ENCODE results near the gene WWP2.

Gene WWP2

DNA sequence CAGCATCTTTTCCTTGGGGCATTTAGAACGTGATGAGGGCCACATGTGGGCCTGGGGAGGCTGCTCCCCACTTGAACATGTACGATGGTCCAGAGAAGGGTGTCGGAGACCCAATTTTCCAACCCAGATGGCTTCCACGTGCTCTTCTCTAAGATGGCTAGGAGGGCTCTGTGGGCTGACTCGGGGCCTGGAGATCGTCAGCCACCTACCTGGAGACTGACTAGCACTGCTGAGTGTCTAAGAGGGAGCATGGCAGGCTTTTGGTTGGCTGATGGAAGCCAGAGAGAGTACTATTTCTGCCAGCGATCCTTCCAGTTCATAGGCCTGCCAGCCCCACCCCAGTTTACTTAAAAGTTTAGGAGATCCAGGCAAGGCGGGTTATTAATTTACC lies 128.8 kb downstream of the WWP2 start:
- no peak for DNase-seq (ENCODE audit: low read depth)

DNA sequence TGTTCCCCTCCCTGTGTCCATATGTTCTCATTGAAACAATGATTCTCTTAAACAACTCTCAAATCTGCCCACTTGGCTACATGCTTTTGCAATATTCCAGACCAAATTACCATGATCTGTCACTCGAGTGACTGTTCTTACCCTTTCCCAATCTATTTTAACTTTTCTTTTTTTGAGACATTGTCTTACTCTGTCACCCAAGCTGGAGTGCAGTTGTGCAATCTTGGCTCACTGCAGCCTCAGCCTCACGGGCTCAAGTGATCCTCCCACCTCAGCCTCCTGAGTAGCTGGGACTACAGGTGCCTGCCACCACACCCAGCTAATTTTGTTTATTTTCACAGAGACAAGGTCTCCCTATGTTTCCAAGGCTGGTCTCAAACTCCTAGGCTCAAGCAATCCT lies 130.2 kb downstream of the WWP2 start:
- no peak for DNase-seq (ENCODE audit: low read depth)

DNA sequence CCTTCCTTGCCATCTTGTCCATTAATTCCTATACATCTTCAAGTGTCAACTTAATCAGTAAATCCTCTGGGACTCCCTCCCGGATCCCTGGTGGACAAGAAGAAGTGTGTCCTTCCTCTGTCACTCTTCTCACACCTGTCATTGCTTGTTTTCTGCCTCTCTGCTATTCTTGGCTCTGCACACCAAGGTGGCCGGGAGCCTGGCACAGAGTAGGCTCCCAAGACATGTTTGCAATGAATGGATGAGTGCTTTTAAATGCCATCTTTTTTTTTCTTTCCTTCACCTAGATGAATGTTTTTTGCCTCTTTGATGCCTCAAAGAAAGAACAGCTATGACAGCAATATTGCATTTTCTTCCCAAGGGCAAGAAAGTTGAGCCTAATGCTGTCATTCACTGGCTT lies 131.0 kb downstream of the WWP2 start:
- no peak for DNase-seq (ENCODE audit: low read depth)

DNA sequence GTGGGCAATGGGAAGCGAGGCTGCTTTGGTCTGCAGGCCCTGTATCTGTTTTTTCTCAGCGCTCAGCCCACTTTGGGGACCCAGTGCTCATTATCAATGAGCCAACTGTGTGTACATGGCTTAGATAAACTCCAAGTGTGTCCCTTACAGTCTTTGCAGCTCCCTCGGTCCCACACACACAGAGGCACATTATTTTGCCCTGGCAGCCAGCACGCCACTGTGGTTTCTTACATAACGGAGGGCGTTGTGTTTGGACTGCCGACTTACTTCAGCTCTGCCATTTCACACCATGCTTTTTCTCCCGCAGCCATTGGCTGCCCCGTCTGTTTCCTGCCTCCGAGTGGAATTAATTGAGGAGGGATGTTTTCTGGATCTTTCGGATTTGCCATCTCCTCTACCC lies 132.5 kb downstream of the WWP2 start:
- DNase-seq (ENCODE audit: low read depth), result no peak

DNA sequence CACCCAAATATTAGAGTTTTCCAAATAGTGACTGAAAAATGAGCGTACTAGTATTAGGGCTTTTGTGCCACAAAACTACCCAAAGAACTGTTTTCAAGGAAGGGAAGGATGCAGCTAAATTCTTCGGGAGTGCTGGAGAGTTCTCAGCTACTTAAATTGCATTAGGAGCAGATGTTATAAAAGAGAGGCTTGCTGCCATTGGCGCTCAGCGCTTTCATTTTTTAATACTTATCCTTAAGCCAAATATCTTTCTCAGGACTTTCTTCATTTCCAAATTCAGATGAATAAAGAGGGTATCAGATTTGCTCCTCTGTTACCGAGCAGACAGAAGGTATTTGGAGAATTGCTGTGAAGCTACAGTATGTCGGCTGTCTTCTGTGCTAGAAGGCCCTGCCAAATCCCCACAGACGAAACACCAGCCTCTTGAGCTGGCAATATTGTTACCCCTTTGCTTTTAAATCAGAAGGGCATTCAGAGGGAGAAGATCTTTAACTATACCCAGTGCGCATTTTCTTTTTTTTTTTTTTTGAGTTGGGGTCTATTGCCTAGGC lies 141.8 kb downstream of the WWP2 start:
- DNase-seq (ENCODE audit: low read depth), result no peak

DNA sequence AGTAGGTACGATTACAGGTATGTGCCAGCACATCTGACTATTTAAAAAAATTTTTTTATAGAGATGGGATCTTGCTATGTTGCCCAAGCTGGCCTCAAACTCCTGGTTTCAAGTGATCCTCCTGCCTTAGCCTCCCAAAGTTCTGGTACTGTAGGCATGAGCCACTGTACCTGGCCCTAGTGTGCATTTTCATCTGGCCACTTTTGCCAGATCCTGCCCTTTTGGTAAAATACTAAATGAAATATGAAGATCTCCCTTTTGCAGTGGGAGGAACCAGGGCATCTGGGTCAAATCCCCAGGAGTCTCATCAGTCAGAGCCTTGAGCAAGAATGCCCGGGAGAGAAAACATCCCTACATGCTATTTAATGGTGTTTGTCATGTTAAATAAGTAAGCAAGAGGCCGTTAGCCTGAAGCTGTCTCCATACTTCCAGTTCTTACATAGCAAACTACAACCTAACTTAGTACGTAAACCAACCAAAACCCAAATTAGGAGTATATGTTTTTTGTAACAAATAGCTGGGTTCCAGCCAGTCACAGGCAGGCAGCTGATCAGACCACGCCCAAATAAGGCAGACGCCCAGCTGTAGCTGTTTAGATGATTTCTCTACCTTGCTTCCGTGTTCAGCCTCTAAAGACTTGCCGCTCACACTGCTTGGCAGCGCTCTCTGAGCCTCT lies 142.5 kb downstream of the WWP2 start:
- DNase-seq (ENCODE audit: low read depth), result no peak

DNA sequence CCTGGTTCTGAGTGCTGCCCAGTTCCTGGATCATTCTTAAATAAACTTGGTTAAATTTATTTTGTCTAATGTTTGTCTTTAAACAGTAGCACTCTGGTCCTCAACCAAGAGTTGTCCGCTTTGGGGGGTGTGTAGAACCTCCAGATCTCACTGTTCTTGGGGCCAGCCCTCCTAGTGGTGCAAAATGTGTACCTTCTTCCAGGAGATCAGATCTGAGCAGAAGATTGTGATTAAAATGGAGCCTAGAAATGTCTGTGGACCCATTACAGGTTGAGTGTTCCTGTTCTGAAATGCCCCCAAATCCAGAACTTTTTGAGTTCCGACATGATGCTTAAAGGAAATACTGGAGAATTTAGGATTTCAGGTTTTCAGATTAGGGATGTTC lies 143.0 kb downstream of the WWP2 start:
- no peak for DNase-seq (ENCODE audit: low read depth)

DNA sequence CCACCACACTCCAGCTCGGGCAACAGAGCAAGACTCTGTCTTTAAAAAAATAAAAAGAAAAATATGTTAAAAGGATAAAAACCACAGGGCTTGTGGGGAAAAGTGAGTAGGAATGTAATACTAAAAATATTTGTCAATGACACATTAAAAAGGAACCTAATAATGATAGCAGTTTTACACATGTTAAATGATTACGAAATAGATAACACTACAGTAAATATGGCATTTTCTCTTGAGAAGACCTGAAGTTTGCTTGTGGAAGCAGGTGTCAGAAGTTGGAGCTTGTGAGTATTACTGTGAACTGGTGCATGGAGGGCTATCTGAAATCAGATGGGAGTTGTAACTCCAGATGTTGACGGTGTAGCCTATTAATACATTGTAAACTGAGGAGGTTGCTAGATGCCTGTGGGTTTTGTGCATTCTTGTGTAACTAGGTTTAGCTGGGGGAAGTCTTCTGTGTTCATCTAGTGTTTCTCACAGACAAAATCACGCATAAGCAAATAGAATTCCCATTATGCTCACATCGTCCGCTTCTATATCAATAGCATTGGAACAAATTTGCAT lies 144.8 kb downstream of the WWP2 start:
- DNase-seq (ENCODE audit: low read depth), result no peak

DNA sequence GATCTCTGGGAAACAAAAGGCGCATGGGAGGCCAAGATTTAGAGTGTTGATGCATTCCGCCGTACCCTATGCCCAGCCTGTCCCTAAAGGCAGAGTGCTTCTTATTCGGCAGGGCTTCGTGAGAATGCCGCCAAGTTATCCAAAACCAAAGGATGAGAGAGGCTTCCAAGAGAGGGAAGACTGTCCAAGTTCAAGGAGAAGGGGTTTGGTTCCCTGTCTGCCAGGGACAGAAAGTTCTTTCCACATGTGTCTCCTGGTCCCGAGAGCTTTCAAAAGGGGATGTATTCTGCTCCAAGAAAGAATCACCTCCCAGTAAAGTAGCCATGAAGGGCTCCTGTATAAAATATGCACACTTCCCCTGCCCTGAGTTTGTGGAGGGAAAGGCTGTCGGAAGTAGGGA lies 146.9 kb downstream of the WWP2 start:
- no peak for DNase-seq (ENCODE audit: low read depth)

DNA sequence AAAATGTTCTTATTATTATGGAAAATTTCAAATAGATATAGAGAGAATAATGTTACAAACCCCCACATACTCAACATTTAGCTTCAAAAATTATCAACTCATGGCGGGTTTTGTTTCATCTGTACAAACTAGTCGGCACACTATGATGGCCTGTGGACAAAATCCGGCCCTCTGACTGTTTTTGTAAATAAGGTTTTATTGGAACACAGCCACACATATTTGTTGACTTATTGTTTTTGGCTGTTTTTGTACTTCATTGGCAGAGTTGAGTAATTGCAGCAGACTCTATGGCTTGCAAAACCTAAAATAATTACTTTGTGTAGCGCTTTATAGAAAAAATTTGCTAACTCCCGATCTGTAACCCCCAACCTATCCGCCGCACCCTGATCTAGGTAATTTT lies 147.6 kb downstream of the WWP2 start:
- no peak for DNase-seq (ENCODE audit: low read depth)

DNA sequence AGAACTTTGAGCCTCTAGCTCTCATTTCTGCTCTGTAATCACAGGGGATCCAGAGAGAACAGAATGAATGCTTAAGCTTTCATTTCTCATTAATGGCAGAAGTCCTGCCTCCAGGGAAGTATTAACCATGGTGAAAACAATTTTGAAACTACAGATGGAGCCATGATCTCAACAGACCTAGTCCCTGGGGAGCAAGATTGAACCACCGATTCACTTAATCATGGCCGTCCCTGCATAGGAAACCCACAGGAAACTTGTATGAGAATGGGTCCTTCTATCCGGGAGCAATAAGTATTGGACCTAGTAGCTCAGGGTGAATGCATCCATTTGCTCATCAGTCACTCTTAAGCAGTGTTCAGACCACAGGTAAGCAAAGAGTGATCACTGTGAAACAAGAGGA lies 148.8 kb downstream of the WWP2 start:
- DNase-seq (ENCODE audit: low read depth), result no peak

DNA sequence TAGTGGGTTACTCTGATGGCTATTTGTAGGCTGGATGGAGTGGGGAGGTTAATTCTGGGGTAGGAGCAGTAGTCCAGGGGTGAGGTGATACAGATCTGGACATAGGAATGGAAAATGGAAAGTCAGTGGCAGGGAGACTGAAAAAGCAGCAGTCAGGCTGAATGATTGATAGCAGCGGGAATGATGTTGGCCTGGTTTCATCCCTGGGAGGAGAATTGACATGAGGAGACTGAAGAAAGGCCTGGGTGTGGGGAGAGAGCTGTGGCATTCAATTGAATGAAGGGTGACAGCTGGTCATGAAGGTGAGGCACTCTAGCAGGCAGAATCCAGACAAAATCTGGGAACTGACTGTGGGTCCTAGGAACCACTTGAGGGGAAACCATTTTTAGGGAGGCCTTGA lies 154.3 kb downstream of the WWP2 start:
- no peak for DNase-seq (ENCODE audit: low read depth)

DNA sequence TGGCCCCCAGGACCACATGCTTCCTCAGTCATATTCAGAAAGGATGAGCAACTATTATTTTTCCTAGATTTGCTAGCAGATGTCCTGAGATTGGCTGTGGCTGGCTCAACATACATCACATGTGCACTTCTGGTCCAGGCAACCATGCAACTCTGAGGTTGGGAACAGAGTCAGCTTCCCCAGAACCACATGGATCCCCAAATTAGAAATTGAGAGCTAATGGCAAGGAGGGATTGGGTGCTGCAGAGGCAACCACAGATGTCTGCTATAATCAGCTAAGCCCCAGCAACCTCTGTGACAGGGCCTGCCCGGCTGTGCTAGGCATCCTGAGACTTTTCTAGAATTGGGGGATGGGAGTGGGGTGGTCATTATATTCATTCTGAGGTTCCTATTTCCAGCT lies 155.2 kb downstream of the WWP2 start:
- DNase-seq (ENCODE audit: low read depth), result no peak

DNA sequence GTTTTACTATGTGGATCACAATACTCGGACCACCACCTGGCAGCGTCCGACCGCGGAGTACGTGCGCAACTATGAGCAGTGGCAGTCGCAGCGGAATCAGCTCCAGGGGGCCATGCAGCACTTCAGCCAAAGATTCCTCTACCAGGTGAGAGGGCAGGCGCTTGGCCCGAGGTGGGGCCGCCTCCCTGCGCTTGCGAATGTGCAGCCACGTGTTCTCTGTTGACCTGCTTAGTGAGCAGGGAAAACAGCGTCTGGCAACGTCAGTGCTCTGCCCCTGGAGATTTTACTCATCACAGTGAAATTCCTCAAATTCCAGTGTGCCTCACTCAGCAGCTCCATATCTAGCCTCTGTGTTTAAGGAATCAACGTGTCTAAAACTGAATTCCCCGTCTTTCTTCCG lies 155.6 kb downstream of the WWP2 start:
- no peak for DNase-seq (ENCODE audit: low read depth)

DNA sequence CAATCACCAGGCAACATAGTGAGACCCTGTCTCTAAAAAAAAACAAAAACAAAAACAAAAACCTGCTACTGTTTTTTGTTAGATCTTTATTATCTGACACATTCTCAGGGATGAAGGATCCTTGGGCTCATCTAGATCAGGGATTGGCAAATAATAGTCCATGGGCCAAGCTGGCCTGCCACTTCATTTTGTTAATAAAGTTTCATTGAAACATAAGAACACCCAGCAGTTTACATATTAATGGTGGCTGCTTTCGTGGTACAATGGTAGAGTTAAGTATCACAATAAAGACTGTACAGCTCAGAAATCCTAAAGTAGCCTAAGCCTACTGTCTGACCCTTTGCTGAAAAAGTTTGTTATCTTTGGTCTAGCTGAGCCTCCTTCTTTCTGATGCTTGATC lies 156.1 kb downstream of the WWP2 start:
- no peak for DNase-seq (ENCODE audit: low read depth)

DNA sequence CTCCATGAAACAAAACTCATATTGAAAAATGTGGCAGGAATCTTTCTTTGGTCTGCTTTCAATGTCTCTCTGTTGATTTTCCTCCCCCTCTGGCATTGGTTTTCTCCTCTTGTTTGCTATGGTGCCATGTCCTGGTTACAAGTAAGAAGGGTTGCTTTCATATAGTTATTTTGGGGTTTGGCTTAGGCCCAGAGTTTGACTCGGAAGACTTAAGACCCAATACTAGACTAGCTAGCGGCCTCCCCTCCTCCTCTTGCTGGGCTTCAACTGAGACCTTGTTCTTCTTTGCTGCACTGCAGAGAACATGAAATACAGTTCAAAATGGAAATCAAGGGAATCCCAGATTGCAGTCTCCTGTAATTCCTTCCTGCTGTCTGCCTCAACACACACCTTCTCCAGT lies 159.0 kb downstream of the WWP2 start:
- DNase-seq (ENCODE audit: low read depth), result no peak

DNA sequence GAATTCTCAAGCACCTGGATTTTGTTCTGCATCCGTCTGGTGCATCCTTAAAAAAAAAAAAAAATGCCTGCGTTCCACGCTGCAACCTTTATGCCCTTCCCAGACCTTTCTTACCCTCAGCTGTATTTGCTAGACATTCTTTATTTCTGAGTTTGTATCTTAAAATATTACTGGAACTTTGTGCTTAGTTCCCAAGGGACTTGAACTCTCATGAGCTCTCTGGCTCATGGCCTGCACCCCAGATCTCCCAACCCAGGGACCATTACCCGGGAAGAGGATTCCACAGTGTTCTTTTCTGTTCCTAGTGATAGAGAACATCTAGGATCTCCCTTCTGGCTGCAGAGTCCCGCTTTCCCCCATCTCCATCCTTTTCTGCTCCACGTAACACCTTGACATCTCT lies 160.1 kb downstream of the WWP2 start:
- DNase-seq (ENCODE audit: low read depth), result no peak

DNA sequence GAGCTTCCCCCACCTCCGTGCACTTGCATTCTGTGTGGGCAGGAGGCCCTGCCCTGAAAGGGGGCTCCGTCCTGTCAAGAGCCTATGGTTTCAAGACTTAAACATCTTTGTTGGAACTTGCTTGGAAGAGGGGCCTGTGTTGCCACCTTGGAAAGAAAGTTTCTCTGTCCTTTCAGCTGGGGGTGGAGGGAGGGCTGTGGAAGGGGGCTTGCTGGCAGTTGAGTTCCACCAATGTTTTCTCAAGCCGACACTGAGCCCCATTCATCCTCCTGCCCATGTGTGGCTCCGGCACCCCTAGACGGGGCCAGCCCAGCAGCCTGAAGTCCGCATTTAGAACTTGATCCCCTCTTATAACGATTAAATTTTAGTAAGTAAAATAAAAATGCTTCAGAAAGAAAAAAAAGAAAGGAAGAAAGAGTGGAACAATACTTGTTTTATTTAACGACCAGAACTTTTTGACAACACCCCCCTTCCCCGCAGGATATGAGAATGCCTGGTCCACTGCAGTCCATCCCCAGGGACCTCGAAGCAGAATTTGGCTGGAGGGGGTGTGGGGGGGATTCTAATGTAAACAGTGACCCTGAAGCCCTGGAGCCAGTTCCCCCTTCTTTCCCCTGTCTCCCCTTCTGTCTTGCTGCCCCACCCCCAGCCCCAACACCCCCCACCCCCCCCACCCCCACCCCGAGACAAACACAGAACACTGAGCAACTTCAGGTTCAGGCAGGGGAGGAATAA lies 162.1 kb downstream of the WWP2 start:
- no peak for DNase-seq (ENCODE audit: low read depth)

DNA sequence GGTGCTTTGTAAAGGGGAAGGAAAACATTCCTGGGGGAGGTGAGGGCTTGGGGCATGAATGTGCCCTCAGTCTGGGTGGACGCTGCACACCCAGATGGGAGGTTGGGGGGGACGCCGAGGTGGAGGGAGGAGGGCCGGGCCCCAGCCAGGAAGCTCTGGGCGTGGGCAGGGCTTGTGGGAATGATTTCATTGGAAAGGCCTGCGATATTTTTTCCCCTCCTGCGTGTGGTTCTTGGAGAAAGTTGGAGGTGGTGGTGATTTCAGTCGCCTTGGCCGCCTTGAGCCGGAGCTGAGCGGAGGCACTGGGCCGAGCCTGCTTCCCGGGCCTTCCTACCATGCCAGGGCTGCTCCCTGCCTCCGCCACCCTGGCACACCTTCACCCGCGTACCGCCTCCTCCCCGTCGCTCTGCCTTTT lies 162.7 kb downstream of the WWP2 start:
- DNase-seq (ENCODE audit: low read depth), result no peak

DNA sequence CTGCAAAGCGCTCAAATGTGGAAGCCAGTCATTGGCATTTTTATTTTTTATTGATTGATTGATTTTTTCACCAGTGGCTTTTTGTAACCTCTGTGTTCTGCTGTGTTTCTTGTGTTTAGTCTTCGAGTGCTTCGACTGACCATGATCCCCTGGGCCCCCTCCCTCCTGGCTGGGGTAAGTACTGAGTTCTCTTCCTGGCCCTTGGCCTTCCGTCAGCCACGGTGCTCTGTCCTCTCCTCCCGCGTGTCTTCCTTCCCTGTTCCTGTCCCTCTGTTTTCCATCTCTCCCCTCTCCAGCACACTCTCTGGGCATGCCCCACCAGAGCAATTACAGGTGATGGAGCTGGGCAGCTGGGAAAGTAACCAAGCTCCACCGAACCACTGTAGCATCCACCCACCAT lies 163.2 kb downstream of the WWP2 start:
- no peak for DNase-seq (ENCODE audit: low read depth)

DNA sequence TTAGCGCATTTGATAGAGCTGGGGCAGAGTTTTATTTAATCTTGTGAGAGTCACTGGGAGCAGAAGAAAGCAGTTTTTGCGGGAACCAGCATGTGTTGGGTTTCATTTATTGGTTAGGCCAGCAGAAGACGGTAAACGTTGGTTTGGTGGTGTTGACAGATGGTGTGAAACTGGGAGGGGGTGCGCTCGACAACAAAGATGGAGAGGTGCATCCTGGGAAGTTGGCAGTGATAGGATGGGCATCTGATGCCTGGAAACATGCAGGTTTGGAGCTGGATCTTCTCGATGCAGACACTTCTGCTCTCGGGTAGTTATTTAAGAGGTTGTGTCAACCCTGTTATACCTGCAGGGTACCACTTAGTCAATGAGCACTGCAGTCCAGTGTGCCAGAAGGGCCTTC lies 164.1 kb downstream of the WWP2 start:
- no peak for DNase-seq (ENCODE audit: low read depth)

DNA sequence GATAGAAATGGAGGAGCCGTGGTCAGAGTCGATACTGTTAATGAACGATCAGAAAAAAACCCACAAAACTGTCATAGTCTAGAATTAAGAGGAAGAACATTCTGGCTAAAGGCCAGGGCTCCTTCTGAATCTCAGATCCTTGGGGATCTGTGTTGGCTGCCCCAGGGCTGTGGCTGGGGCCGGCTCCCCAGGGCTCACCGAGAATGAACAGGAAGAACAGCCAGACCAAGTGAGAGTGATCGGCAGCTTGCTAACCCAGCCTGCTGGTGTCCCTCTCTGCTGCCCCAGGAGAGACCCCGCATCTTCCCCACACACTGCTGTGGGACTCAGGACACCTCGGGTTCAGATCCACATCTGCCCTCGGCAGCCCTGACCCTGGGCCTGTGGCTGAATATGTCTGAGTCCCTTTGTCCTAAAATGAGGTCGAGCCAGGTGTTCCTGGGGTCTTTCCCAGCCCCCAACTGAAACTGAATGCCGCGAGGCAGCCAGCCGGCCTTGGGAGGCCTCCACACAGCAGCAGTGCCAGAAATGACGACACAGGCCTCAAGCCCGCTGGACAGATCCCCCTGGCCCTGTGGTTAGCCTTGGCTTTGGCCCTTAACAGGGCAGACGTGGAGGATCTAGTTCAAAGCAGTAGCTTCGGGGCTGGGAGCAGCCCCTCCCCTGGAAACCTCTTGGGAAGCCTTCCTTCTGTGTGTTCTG lies 165.1 kb downstream of the WWP2 start:
- DNase-seq (ENCODE audit: low read depth), result no peak

DNA sequence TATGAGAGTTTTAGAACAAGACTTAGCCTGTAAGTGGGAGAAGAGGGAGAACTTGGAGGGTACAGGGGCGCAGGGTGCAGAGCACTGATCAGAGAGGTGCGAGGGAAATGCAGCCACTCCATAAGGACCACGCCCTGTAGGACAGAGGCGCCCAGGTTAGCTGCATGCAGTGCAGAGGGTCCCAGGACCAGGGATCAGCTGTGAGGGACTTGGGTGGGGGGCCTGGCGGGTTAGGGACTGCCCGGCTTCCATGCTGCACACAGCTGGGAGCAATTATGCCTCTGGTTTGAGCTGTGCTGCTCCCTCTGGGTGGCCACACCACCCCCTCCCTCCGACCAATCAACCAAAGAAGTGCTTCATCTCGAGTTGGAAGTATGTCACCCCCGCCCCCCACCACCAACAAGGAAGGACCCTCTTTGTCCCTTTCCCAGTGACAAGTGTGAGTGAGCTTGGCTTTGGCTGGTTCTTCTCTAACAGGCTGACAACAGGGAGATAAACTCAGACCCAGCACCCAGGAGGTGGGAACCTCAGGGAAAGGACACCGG lies 166.8 kb downstream of the WWP2 start:
- no peak for DNase-seq (ENCODE audit: low read depth)

Data from stimulated activated CD4-positive, alpha-beta T cell treated with anti-CD3 and anti-CD28 coated beads, Interleukin-2, amount 100 ng/mL, for 4 hours (primary cell).